Osteoblast (primary cell): Measurements from ENCODE around the gene CFAP92. TPM values are rescaled to one million over a fixed set of nuclear protein-coding genes. Genes with fewer than 3 reads are reported as not detected.

Experiments
- DNase-seq: peaks from one replicate; pipeline ENCODE4 v3.0.0; 2011; ENCODE audit warnings: low spot score, mixed read lengths; ENCODE audit not compliant: insufficient read length; ENCODE audit errors: missing footprints
- H2AFZ ChIP-seq: 2 replicates; pipeline ENCODE4 v1.6.0; 2011; ENCODE audit warnings: mild to moderate bottlenecking, low read length
- H3K27ac ChIP-seq: 2 replicates; pipeline ENCODE4 v1.5.1; 2011; ENCODE audit warnings: mild to moderate bottlenecking, low read depth, low read length, moderate library complexity
- H3K27me3 ChIP-seq: 2 replicates; pipeline ENCODE4 v1.6.0; 2012; ENCODE audit warnings: mild to moderate bottlenecking, control low read depth, inconsistent platforms, low read length, moderate library complexity; ENCODE audit not compliant: insufficient read depth
- H3K36me3 ChIP-seq: 2 replicates; pipeline ENCODE4 v1.5.1; 2011; ENCODE audit warnings: mild to moderate bottlenecking, low read length, control low read depth, moderate library complexity; ENCODE audit not compliant: insufficient read depth
- H3K4me1 ChIP-seq: 2 replicates; pipeline ENCODE4 v1.5.1; 2011; ENCODE audit warnings: mild to moderate bottlenecking, low read length, control low read depth, moderate library complexity; ENCODE audit not compliant: insufficient read depth
- H3K4me2 ChIP-seq: 2 replicates; pipeline ENCODE4 v1.6.0; 2011; ENCODE audit warnings: mild to moderate bottlenecking, low read length; ENCODE audit not compliant: insufficient read depth
- H3K4me3 ChIP-seq: fragments of 200-600 bp; sonication (generic); 3 replicates; pipeline ENCODE4 v1.5.1; 2012; ENCODE audit warnings: mild to moderate bottlenecking, low read length, inconsistent platforms; ENCODE audit not compliant: insufficient read depth
- H3K79me2 ChIP-seq: 2 replicates; pipeline ENCODE4 v1.6.0; 2012; ENCODE audit warnings: mild to moderate bottlenecking, low read length, control low read depth, inconsistent platforms; ENCODE audit not compliant: insufficient read depth
- H3K9me3 ChIP-seq: 2 replicates; pipeline ENCODE4 v1.5.1; 2011; ENCODE audit warnings: low read depth, low read length, control low read depth
- H4K20me1 ChIP-seq: 2 replicates; pipeline ENCODE4 v1.6.0; 2012; ENCODE audit warnings: mild to moderate bottlenecking, low read length, control low read depth; ENCODE audit not compliant: insufficient read depth
- CTCF ChIP-seq: IDR thresholded peaks from 2 replicates; pipeline ENCODE4 v1.5.1; 2011; ENCODE audit warnings: mild to moderate bottlenecking, low read depth, low read length, moderate library complexity; ENCODE audit errors: extremely low read depth
- total RNA-seq: library from RNA; depleted of rRNA; stranded (reverse); fragments of >200 nt; gene quantifications from 2 replicates; pipeline ENCODE4 v1.2.3, GENCODE V29; 2012

Gene CFAP92
- total RNA-seq, 1 donor = not detected

DNA sequence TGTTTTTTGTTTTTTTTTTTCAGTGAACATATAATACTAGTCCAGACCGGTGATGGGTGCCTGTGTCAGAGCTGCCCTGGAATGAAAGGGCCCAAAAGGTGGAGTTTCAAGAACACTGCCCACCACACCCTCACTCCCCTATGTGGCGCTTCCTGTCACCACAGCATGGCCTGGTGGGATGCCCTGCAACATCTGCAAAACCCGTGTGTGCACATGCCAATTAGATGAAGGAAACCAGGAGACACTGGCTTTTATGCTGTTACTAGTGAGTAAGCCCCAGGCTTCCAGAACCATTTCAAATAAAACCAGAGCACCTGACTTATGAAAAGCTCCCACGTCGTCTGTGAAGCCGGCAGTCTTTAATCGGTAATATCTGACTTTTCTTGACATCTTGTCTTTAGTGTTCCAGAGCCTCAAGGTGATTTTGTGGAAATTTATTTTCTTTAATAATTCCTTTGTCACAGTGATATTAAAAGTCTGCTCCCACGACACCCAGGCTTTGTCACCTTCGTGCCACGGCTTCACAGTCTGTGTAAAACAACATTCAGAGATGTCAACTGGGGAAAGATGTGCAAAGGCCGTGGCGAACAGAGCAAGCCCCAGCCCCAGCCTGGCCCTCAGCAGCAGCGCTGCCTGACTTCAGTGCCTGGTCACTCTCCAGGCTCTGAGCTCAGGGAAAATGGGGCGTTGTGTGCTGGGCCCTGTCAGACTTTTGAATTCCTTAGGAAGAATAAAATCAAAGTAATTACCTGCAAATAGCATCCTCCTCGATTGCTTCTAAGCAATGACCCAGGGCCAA, 6.4 kb downstream of the CFAP92 start:
- no peaks in the 10 kb centered on the region for H3K36me3 ChIP-seq
- peaks cover 8% of the 10 kb centered on the region for H3K27me3 ChIP-seq
- no peak overlapping the region for H2AFZ ChIP-seq
- H3K4me1 ChIP-seq = no peaks in the 10 kb centered on the region
- TF ChIP-seq CTCF = no peak
- H3K4me3 ChIP-seq = no peak overlapping the region
- no peaks in the 10 kb centered on the region for H3K9me3 ChIP-seq
- no peaks in the 10 kb centered on the region for H4K20me1 ChIP-seq
- no peaks in the 10 kb centered on the region for H3K79me2 ChIP-seq
- peak; percentile 41 for DNase-seq
- H3K4me2 ChIP-seq = no peak overlapping the region
- H3K27ac ChIP-seq = no peak overlapping the region

GRCh38 chr3:128984596-128984995, 9.3 kb downstream of the CFAP92 start:
- Histone ChIP-seq H3K4me2 (no peak overlapping the region), H2AFZ (no peak overlapping the region), H4K20me1 (no peaks in the 10 kb centered on the region), H3K36me3 (no peaks in the 10 kb centered on the region), H3K27me3 (peaks cover 9% of the 10 kb centered on the region), H3K4me3 (no peak overlapping the region), H3K4me1 (no peaks in the 10 kb centered on the region), H3K9me3 (no peaks in the 10 kb centered on the region), H3K79me2 (no peaks in the 10 kb centered on the region), H3K27ac (no peak overlapping the region)
- peak; percentile 62 for DNase-seq
- TF ChIP-seq CTCF = no peak

GRCh38 chr3:128983293-128984069, 10.4 kb downstream of the CFAP92 start:
- Histone ChIP-seq H4K20me1 (no peaks in the 10 kb centered on the region), H3K27ac (no peak overlapping the region), H3K4me2 (no peak overlapping the region), H3K9me3 (no peaks in the 10 kb centered on the region), H3K36me3 (no peaks in the 10 kb centered on the region), H3K27me3 (peaks cover 9% of the 10 kb centered on the region), H2AFZ (no peak overlapping the region), H3K4me1 (no peaks in the 10 kb centered on the region), H3K79me2 (no peaks in the 10 kb centered on the region), H3K4me3 (no peak overlapping the region)
- DNase-seq = peak; percentile 54
- TF ChIP-seq CTCF = no peak

- Histone ChIP-seq H3K27ac (no peak overlapping the region), H4K20me1 (no peaks in the 10 kb centered on the region), H3K36me3 (no peaks in the 10 kb centered on the region), H3K27me3 (peaks cover 9% of the 10 kb centered on the region), H3K9me3 (no peaks in the 10 kb centered on the region), H3K4me1 (peaks cover 4% of the 10 kb centered on the region), H3K79me2 (no peaks in the 10 kb centered on the region), H3K4me3 (no peak overlapping the region), H2AFZ (no peak overlapping the region), H3K4me2 (no peak overlapping the region)
- TF ChIP-seq CTCF = no peak
- DNase-seq = no peak
Measured at GRCh38 chr3:128975276-128975675, 18.6 kb downstream of the CFAP92 start.
